SK-N-SH treated with all-trans-retinoic acid at 6 μM for 48 hours (cell line): ENCODE measurements around the gene JARID2.

Experiments
- BACH2 ChIP-seq: fragments of 250-450 bp; sonication (Bioruptor Pico); IDR thresholded peaks from 2 replicates; pipeline ENCODE4 v1.9.0; 2021; ENCODE audit warnings: mild to moderate bottlenecking, borderline replicate concordance
- GLIS3 ChIP-seq: fragments of 250-450 bp; sonication (Bioruptor Pico); IDR thresholded peaks from 2 replicates; pipeline ENCODE4 v1.5.0; 2020; ENCODE audit warnings: mild to moderate bottlenecking, moderate library complexity
- RARB ChIP-seq: fragments of 250-450 bp; sonication (Bioruptor Pico); IDR thresholded peaks from 2 replicates; pipeline ENCODE4 v1.8.0; 2021; ENCODE audit warnings: mild to moderate bottlenecking, moderate library complexity
- ZFP3 ChIP-seq: fragments of 250-450 bp; sonication (Bioruptor Pico); IDR thresholded peaks from 2 replicates; pipeline ENCODE4 v1.5.0; 2020; ENCODE audit warnings: mild to moderate bottlenecking, moderate library complexity
- ZNF8 ChIP-seq: fragments of 450-650 bp; formaldehyde crosslinking; IDR thresholded peaks from 2 replicates; pipeline ENCODE4 v1.5.0; 2020; ENCODE audit warnings: mild to moderate bottlenecking, moderate library complexity
- TF ChIP-seq, protein P1 (sequence below): fragments of 250-450 bp; sonication (Bioruptor Pico); IDR thresholded peaks from 2 replicates; pipeline ENCODE4 v1.8.0; 2020; ENCODE audit warnings: mild to moderate bottlenecking, moderate library complexity, borderline replicate concordance

DNA sequence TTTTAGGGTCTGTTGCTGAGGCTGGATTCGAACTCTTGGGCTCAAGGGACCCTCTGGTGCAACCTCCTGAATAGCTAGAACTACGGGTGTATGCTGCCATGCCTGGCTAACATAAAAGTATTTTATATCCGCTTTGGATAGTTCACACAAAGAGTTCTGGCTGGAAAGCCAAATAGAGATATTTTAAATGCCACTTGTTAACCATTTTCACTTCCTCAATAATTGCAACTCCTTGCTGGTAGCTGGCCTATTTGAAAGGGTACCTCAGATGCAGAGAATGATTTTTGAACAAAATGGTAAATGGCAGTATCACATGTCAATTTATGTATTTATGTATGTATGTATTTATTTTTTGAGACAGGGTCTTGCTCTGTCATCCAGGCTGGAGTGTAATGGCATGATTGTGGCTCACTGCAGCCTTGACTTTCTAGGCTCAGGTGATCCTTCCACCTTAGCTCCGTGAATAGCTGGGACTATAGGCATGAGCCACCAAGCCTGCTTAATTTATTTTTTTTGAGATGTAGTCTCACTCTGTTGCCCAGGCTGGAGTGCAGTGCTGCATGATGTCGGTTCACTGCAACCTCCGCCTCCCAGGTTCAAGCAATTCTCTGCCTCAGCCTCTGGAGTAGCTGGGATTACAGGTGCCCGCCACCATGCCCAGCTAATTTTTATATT is 12.9 kb upstream of the JARID2 start:
- TF ChIP-seq RARB (CRISPR knock-in tag) (no peak), ZNF8 (no peak), GLIS3 (CRISPR knock-in tag) (no peak), BACH2 (CRISPR knock-in tag) (no peak), ZFP3 (CRISPR knock-in tag) (no peak)
- TF ChIP-seq, protein P1, sequence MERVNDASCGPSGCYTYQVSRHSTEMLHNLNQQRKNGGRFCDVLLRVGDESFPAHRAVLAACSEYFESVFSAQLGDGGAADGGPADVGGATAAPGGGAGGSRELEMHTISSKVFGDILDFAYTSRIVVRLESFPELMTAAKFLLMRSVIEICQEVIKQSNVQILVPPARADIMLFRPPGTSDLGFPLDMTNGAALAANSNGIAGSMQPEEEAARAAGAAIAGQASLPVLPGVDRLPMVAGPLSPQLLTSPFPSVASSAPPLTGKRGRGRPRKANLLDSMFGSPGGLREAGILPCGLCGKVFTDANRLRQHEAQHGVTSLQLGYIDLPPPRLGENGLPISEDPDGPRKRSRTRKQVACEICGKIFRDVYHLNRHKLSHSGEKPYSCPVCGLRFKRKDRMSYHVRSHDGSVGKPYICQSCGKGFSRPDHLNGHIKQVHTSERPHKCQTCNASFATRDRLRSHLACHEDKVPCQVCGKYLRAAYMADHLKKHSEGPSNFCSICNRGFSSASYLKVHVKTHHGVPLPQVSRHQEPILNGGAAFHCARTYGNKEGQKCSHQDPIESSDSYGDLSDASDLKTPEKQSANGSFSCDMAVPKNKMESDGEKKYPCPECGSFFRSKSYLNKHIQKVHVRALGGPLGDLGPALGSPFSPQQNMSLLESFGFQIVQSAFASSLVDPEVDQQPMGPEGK (CRISPR knock-in tag): no peak
